ENCODE measurements around the gene AGBL5.

- no peak for TF ChIP-seq CTCF (conservative IDR thresholded peaks at IDR 0.05; ENCODE audit: low read length)
- no peak for TF ChIP-seq EZH2phosphoT487 (IDR thresholded peaks at IDR 0.05; ENCODE audit: borderline replicate concordance, low read depth, low read length)
Observed at GRCh38 chr2:27087823-27088410, 36.4 kb downstream of the AGBL5 start.

Data from OCI-LY7 (cell line).